ENCODE results near the gene FNBP1.
"Not testable (repeated sequence)": the region's sequence is repeated elsewhere in the genome, so short reads cannot be mapped to it uniquely, and the experiment has no call there.

FNBP1 gene

GRCh38 chr9:129952337-129952736 is 90.7 kb downstream of the FNBP1 start:
- DNase-seq (ENCODE audit: low read depth), result no peak
- TF ChIP-seq, protein P1, sequence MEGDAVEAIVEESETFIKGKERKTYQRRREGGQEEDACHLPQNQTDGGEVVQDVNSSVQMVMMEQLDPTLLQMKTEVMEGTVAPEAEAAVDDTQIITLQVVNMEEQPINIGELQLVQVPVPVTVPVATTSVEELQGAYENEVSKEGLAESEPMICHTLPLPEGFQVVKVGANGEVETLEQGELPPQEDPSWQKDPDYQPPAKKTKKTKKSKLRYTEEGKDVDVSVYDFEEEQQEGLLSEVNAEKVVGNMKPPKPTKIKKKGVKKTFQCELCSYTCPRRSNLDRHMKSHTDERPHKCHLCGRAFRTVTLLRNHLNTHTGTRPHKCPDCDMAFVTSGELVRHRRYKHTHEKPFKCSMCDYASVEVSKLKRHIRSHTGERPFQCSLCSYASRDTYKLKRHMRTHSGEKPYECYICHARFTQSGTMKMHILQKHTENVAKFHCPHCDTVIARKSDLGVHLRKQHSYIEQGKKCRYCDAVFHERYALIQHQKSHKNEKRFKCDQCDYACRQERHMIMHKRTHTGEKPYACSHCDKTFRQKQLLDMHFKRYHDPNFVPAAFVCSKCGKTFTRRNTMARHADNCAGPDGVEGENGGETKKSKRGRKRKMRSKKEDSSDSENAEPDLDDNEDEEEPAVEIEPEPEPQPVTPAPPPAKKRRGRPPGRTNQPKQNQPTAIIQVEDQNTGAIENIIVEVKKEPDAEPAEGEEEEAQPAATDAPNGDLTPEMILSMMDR (IDR thresholded peaks at IDR 0.05; ENCODE audit: low read length, missing control alignments), result no peak
- H3K4me3 ChIP-seq (replicated peaks; ENCODE audit: low read depth, low read length), result no peak overlapping the region

- H3K4me3 ChIP-seq (replicated peaks; ENCODE audit: low read depth, low read length), result no peak overlapping the region
- no peak for DNase-seq (ENCODE audit: low read depth)
- TF ChIP-seq, protein P1 (IDR thresholded peaks at IDR 0.05; ENCODE audit: low read length, missing control alignments), result no peak
Observed at GRCh38 chr9:129949821-129950220, 93.2 kb downstream of the FNBP1 start.

DNA sequence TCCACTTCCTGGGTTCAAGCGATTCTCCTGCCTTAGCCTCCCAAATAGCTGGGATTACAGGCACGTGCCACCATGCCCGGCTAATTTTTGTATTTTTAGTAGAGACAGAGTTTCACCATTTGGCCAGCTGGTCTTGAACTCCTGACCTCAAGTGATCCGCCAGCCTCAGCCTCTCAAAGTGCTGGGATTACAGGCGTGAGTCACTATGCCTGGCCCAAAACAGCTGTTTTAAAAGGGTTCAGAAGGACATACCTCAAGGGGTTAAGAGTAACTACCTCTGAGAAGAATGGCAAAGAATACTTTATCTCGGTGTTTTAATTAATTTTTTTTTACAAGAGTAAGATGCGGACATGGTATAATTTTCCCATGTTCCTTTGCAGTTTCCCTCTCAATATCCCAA is 94.4 kb downstream of the FNBP1 start:
- DNase-seq (ENCODE audit: low read depth), result not testable (repeated sequence)

DNA sequence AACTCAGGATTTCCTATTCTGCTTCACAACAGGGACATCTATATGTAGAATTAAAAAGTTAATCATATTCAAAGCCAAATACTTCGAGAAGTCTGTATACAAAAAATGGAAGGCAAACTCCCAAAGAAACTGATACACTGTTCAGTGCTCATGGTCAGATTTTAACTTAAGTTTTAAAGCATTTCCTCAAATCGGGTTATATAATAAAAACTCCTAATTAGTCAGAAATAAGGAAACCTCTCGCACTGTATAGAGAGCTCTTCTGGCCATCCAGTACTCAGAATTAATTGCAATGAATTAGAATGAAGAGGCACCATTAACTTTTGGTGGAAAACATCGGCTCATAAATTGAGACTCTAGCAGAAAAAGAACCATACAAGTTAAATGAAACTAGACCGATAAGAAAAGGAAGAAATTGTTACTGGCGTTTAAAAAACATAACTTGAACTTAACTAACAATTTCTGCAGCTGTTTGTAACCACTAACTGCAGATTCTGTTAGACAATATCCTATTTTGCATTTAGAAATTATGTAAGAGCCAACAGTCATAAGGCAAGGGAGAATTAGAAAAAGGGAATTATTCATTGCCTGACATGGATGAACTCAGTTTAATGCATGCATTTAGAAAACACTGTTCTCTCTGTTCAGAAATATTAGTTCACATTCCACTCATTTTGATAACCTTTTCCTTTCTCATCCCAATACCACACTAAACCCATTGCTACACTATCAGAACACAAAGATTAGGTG is 96.6 kb downstream of the FNBP1 start:
- DNase-seq (ENCODE audit: low read depth), result no peak
- TF ChIP-seq, protein P1 (IDR thresholded peaks at IDR 0.05; ENCODE audit: low read length, missing control alignments), result no peak
- H3K4me3 ChIP-seq (replicated peaks; ENCODE audit: low read depth, low read length), result no peak overlapping the region

More for the DNA sequence above, 94.4 kb downstream of the FNBP1 start:
- H3K4me3 ChIP-seq (replicated peaks; ENCODE audit: low read depth, low read length), result not testable (repeated sequence)

GRCh38 chr9:129945314-129945713 is 97.7 kb downstream of the FNBP1 start:
- TF ChIP-seq, protein P1 (IDR thresholded peaks at IDR 0.05; ENCODE audit: low read length, missing control alignments), result no peak
- H3K4me3 ChIP-seq (replicated peaks; ENCODE audit: low read depth, low read length), result no peak overlapping the region

DNA sequence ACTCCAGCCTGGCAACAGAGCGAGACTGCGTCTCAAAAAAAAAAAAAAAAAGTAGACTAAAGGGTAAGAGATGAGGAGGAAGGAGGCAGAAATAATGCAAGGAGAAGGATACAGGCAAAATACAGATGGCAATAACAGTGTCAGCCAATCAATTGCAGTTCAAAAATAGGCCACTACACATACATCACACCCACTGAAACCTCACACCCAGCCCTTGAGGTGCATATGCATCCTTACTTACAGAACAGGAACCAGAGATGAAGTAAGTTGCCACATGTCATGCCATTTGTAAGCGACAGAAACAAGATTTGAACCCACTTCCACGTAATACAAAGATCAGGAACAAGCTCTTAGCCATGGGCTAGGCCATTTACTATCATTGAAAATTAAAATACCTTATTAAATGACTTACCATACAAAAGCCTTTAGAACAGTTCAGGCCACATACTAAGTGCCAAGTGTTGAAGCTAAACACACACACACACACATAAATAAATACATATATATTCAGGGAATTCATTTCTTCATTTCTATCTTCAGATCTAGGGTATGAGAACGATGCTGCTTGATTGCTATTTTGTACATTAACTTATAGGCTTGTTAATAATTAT is 98.4 kb downstream of the FNBP1 start:
- H3K4me3 ChIP-seq (replicated peaks; ENCODE audit: low read depth, low read length), result no peak overlapping the region
- DNase-seq (ENCODE audit: low read depth), result no peak
- TF ChIP-seq, protein P1 (IDR thresholded peaks at IDR 0.05; ENCODE audit: low read length, missing control alignments), result no peak

More at GRCh38 chr9:129945314-129945713, 97.7 kb downstream of the FNBP1 start:
- DNase-seq (ENCODE audit: low read depth), result no peak

DNA sequence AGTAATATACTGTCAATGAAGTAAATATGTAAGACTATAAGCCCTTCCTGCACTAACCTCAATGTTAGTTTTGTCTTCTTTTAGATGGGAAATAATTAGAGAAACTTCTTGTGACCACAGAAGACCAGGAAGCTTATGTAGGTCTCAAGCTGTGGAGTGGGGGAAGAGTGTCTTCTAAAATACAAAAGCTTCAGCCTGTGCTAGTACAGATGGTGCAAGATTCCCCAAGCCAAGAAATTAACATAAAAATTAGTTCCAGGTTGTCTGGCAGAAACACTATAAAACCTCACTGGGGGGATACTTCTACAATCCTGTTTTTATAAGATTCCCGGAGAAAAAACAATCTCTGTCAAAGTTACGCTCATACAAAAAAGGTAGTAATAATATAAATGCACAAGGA is 103.6 kb downstream of the FNBP1 start:
- TF ChIP-seq, protein P1 (IDR thresholded peaks at IDR 0.05; ENCODE audit: low read length, missing control alignments), result no peak
- DNase-seq (ENCODE audit: low read depth), result no peak
- no peak overlapping the region for H3K4me3 ChIP-seq (replicated peaks; ENCODE audit: low read depth, low read length)
